GM20000 (cell line): Measurements from ENCODE around the gene TOMM7.

Source experiments
- DNase-seq: peaks from one replicate; pipeline ENCODE4 v3.0.0; 2012; ENCODE audit warnings: low spot score
- CTCF ChIP-seq: IDR thresholded peaks from 2 replicates; pipeline ENCODE4 v1.5.1; 2012; ENCODE audit warnings: mild to moderate bottlenecking, control low read depth; ENCODE audit errors: extremely low read depth, missing control alignments

TOMM7 gene

GRCh38 chr7:22821702-22822485 is 755 bp downstream of the TOMM7 start:
- DNase-seq: no peak

GRCh38 chr7:22819476-22819875 is 3.2 kb downstream of the TOMM7 start:
- no peak for TF ChIP-seq CTCF
- DNase-seq: no peak

More at GRCh38 chr7:22821702-22822485, 755 bp downstream of the TOMM7 start:
- no peak for TF ChIP-seq CTCF

GRCh38 chr7:22814261-22815208 is 8.1 kb downstream of the TOMM7 start:
- no peak for TF ChIP-seq CTCF
- no peak for DNase-seq

- no peak for DNase-seq
- TF ChIP-seq CTCF: no peak
These were observed 10.3 kb downstream of the TOMM7 start for GRCh38 chr7:22812353-22812752.

- no peak for TF ChIP-seq CTCF
- no peak for DNase-seq
These were observed 10.8 kb downstream of the TOMM7 start for GRCh38 chr7:22811746-22812280.

- DNase-seq: no peak
- TF ChIP-seq CTCF: no peak
These were observed 11.8 kb downstream of the TOMM7 start for GRCh38 chr7:22810843-22811242.
